H9 (cell line): ENCODE measurements around the gene TRIM67. TPM values are rescaled to one million over a fixed set of nuclear protein-coding genes. Genes with fewer than 3 reads are reported as not detected.

Experiments
- DNase-seq: peaks from one replicate; pipeline ENCODE4 v3.0.0-alpha.2; 2017
- H2AFZ ChIP-seq: one replicate; pipeline ENCODE4 v1.6.1; 2013; ENCODE audit warnings: mild to moderate bottlenecking, low read length, control low read depth, moderate library complexity
- H2AK5ac ChIP-seq: 2 replicates; pipeline ENCODE4 v1.6.1; 2013; ENCODE audit warnings: low read length, control low read depth, mixed read lengths; ENCODE audit not compliant: insufficient read length
- H2BK120ac ChIP-seq: one replicate; pipeline ENCODE4 v1.6.1; 2013; ENCODE audit warnings: low read depth, mild to moderate bottlenecking, low read length, control low read depth, inconsistent platforms; ENCODE audit not compliant: poor library complexity, severe bottlenecking
- H2BK12ac ChIP-seq: 2 replicates; pipeline ENCODE4 v1.6.1; 2013; ENCODE audit warnings: low read length, control low read depth, mixed read lengths, low read depth; ENCODE audit not compliant: insufficient read length
- H2BK15ac ChIP-seq: 2 replicates; pipeline ENCODE4 v1.6.1; 2013; ENCODE audit warnings: low read depth, low read length, control low read depth
- H2BK20ac ChIP-seq: one replicate; pipeline ENCODE4 v1.6.1; 2013; ENCODE audit warnings: low read depth, mild to moderate bottlenecking, low read length, control low read depth, inconsistent platforms; ENCODE audit not compliant: poor library complexity, severe bottlenecking
- H2BK5ac ChIP-seq: 2 replicates; pipeline ENCODE4 v1.6.1; 2013; ENCODE audit warnings: low read length, control low read depth, mixed read lengths; ENCODE audit not compliant: insufficient read length
- H3K14ac ChIP-seq: 2 replicates; pipeline ENCODE4 v1.6.1; 2013; ENCODE audit warnings: low read length, control low read depth; ENCODE audit not compliant: insufficient read depth
- H3K18ac ChIP-seq: 2 replicates; pipeline ENCODE4 v1.6.1; 2013; ENCODE audit warnings: low read depth, mild to moderate bottlenecking, mixed read lengths, low read length, control low read depth; ENCODE audit not compliant: insufficient read length
- H3K23ac ChIP-seq: 2 replicates; pipeline ENCODE4 v1.6.1; 2013; ENCODE audit warnings: low read length, control low read depth, mixed read lengths, low read depth; ENCODE audit not compliant: insufficient read length
- H3K23me2 ChIP-seq: 2 replicates; pipeline ENCODE4 v1.6.1; 2013; ENCODE audit warnings: low read depth, mild to moderate bottlenecking, mixed read lengths, low read length, control low read depth; ENCODE audit not compliant: insufficient read length, poor library complexity, severe bottlenecking
- H3K27ac ChIP-seq: 2 replicates; pipeline ENCODE4 v1.5.1; 2013; ENCODE audit warnings: low read length, control low read depth, mixed read lengths, low read depth; ENCODE audit not compliant: insufficient read length
- H3K27me3 ChIP-seq: 2 replicates; pipeline ENCODE4 v1.6.1; 2013; ENCODE audit warnings: low read length, control low read depth, inconsistent platforms; ENCODE audit not compliant: insufficient read depth
- H3K4ac ChIP-seq: 2 replicates; pipeline ENCODE4 v1.6.1; 2013; ENCODE audit warnings: low read depth, mild to moderate bottlenecking, control low read depth, inconsistent platforms, low read length, moderate library complexity
- H3K4me1 ChIP-seq: 2 replicates; pipeline ENCODE4 v1.6.1; 2013; ENCODE audit warnings: low read length, control low read depth, inconsistent platforms; ENCODE audit not compliant: insufficient read depth
- H3K4me2 ChIP-seq: 2 replicates; pipeline ENCODE4 v1.6.1; 2013; ENCODE audit warnings: low read length, control low read depth, mixed read lengths; ENCODE audit not compliant: insufficient read length, insufficient read depth
- H3K56ac ChIP-seq: 2 replicates; pipeline ENCODE4 v1.6.1; 2013; ENCODE audit warnings: low read depth, mild to moderate bottlenecking, mixed read lengths, low read length, control low read depth; ENCODE audit not compliant: insufficient read length
- H3K79me1 ChIP-seq: 2 replicates; pipeline ENCODE4 v1.6.1; 2013; ENCODE audit warnings: low read depth, mild to moderate bottlenecking, moderate library complexity, low read length, control low read depth, inconsistent platforms; ENCODE audit not compliant: insufficient read depth, poor library complexity, severe bottlenecking
- H3K79me2 ChIP-seq: 2 replicates; pipeline ENCODE4 v1.6.1; 2013; ENCODE audit warnings: low read length, control low read depth, inconsistent platforms; ENCODE audit not compliant: insufficient read depth
- H3K9ac ChIP-seq: 2 replicates; pipeline ENCODE4 v1.6.1; 2013; ENCODE audit warnings: low read length, control low read depth, mixed read lengths; ENCODE audit not compliant: insufficient read length; ENCODE audit errors: extremely low read depth
- H3K9me3 ChIP-seq: one replicate; pipeline ENCODE4 v1.6.1; 2013; ENCODE audit warnings: low read depth, low read length, inconsistent platforms; ENCODE audit not compliant: control insufficient read depth
- H3T11ph ChIP-seq: one replicate; pipeline ENCODE4 v1.6.1; 2013; ENCODE audit warnings: mild to moderate bottlenecking, low read length, control low read depth, inconsistent platforms
- H4K20me1 ChIP-seq: one replicate; pipeline ENCODE4 v1.6.1; 2013; ENCODE audit not compliant: control insufficient read depth, insufficient read length, insufficient read depth
- H4K5ac ChIP-seq: 2 replicates; pipeline ENCODE4 v1.6.1; 2013; ENCODE audit warnings: low read depth, mild to moderate bottlenecking, mixed read lengths, low read length, control low read depth; ENCODE audit not compliant: insufficient read length
- H4K8ac ChIP-seq: replicated peaks from 2 replicates; pipeline ENCODE4 v1.6.1; 2013; ENCODE audit warnings: low read length, control low read depth, mixed read lengths, low read depth; ENCODE audit not compliant: insufficient read length
- H4K91ac ChIP-seq: 2 replicates; pipeline ENCODE4 v1.6.1; 2013; ENCODE audit warnings: low read depth, mild to moderate bottlenecking, moderate library complexity, mixed read lengths, low read length, control low read depth; ENCODE audit not compliant: insufficient read length
- H3K27ac Mint-ChIP-seq, 3 experiments: 2 replicates in 2 of 3; 3 replicates in 1 of 3; pipeline ENCODE4 v1.8.0; 2020 to 2021; ENCODE audit warnings: mixed read lengths in 3 of 3, mild to moderate bottlenecking in 1 of 3, moderate library complexity in 1 of 3
- H3K27me3 Mint-ChIP-seq: 2 replicates; pipeline ENCODE4 v1.8.0; 2021; ENCODE audit warnings: low read depth, mild to moderate bottlenecking, moderate library complexity, mixed read lengths
- H3K36me3 Mint-ChIP-seq, 3 experiments: 2 replicates in 2 of 3; 3 replicates in 1 of 3; pipeline ENCODE4 v1.8.0; 2020 to 2021; ENCODE audit warnings: low read depth in 3 of 3, mixed read lengths in 3 of 3; ENCODE audit not compliant: insufficient read depth in 1 of 3
- H3K4me1 Mint-ChIP-seq, 2 experiments: 2 replicates each; pipeline ENCODE4 v1.8.0; 2020; ENCODE audit warnings: mixed read lengths in 2 of 2
- H3K4me3 Mint-ChIP-seq, 2 experiments: 2 replicates in 1 of 2; 3 replicates in 1 of 2; pipeline ENCODE4 v1.8.0; 2020 to 2021; ENCODE audit warnings: mild to moderate bottlenecking in 2 of 2, mixed read lengths in 2 of 2, moderate library complexity in 1 of 2
- H3K9me3 Mint-ChIP-seq, 2 experiments: 2 replicates in 1 of 2; 3 replicates in 1 of 2; pipeline ENCODE4 v1.8.0; 2020; ENCODE audit warnings: mild to moderate bottlenecking in 2 of 2, mixed read lengths in 2 of 2, moderate library complexity in 1 of 2
- WGBS: extraction: QIAGEN DNeasy Blood & Tissue Kit; methylation state at CpG from one replicate; pipeline ENCODE4 v1.1.7; 2013; ENCODE audit warnings: missing lambda C conversion rate, low lambda C conversion rate, mixed read lengths; ENCODE audit not compliant: insufficient read length; ENCODE audit errors: extremely low coverage; 5-methylcytosine and 5-hydroxymethylcytosine counted together
- total RNA-seq: library from RNA; stranded (reverse); gene quantifications from 2 replicates; pipeline ENCODE4 v1.2.1, GENCODE V29; 2021
- TF ChIP-seq, protein P1 (sequence below): fragments of 200-600 bp; sonication (generic); conservative IDR thresholded peaks from 3 replicates; pipeline ENCODE4 v1.8.0; 2021; ENCODE audit warnings: antibody characterized with exemption, mild to moderate bottlenecking

Gene TRIM67
- total RNA-seq, 1 experiment from 2014 or later = not detected

GRCh38 chr1:231187571-231187970, 25.7 kb downstream of the TRIM67 start:
- WGBS = no CpG with 5 or more reads among the region's 10 CpGs
- Histone ChIP-seq H3K18ac (no peak overlapping the region), H4K8ac (no peak overlapping the region), H3K4me1 (no peaks in the 10 kb centered on the region), H3K4me2 (no peak overlapping the region), H2BK20ac (no peak overlapping the region), H3K27me3 (no peaks in the 10 kb centered on the region; the same call in 1 of the 2 replicates), H2BK12ac (no peak overlapping the region), H3K79me2 (no peaks in the 10 kb centered on the region), H2BK15ac (no peak overlapping the region), H3K27ac (no peak overlapping the region), H2BK120ac (no peak overlapping the region), H3K9ac (no peak overlapping the region), H3T11ph (no peak overlapping the region), H2BK5ac (no peak overlapping the region), H4K5ac (no peak overlapping the region), H2AFZ (no peak overlapping the region), H3K4ac (no peak overlapping the region), H3K9me3 (no peaks in the 10 kb centered on the region), H3K23me2 (no peaks in the 10 kb centered on the region), H4K20me1 (no peaks in the 10 kb centered on the region), H3K23ac (no peak overlapping the region), H2AK5ac (no peak overlapping the region), H3K14ac (no peak overlapping the region), H3K56ac (no peak overlapping the region), H3K79me1 (no peaks in the 10 kb centered on the region), H4K91ac (no peak overlapping the region)
- Mint-ChIP-seq H3K4me3 (no peak overlapping the region), H3K27me3 (peaks cover 90% of the 10 kb centered on the region), H3K27ac (no peak overlapping the region), H3K9me3 (peaks cover 7 to 10% of the 10 kb centered on the region in 2 experiments; a peak in 4 of 5 replicates), H3K4me1 (peaks cover 29 to 31% of the 10 kb centered on the region in 2 experiments), H3K36me3 (peaks cover 0 to 11% (median 0%) of the 10 kb centered on the region in 3 experiments; a peak in 3 of 7 replicates)
- TF ChIP-seq, protein P1, sequence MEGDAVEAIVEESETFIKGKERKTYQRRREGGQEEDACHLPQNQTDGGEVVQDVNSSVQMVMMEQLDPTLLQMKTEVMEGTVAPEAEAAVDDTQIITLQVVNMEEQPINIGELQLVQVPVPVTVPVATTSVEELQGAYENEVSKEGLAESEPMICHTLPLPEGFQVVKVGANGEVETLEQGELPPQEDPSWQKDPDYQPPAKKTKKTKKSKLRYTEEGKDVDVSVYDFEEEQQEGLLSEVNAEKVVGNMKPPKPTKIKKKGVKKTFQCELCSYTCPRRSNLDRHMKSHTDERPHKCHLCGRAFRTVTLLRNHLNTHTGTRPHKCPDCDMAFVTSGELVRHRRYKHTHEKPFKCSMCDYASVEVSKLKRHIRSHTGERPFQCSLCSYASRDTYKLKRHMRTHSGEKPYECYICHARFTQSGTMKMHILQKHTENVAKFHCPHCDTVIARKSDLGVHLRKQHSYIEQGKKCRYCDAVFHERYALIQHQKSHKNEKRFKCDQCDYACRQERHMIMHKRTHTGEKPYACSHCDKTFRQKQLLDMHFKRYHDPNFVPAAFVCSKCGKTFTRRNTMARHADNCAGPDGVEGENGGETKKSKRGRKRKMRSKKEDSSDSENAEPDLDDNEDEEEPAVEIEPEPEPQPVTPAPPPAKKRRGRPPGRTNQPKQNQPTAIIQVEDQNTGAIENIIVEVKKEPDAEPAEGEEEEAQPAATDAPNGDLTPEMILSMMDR = no peak
- DNase-seq = no peak
